Gastrocnemius medialis (tissue), 4 donors: ENCODE data around the gene ASMTL.

Source experiments
- POLR2A ChIP-seq, 2 donors: fragments of 450-650 bp; IDR thresholded peaks; one replicate each; pipeline ENCODE4 v1.6.1; 2017; ENCODE audit warnings: antibody characterized with exemption in 2 of 2, mild to moderate bottlenecking in 2 of 2, moderate library complexity in 2 of 2
- TF ChIP-seq, protein P1 (sequence below), 5 experiments: fragments of 450-650 bp in 3 of 5; fragments of 200-600 bp in 2 of 5; sonication (generic) in 2 of 5; IDR thresholded peaks in 4 of 5; conservative IDR thresholded peaks in 1 of 5; 1 replicate in 4 of 5; 2 replicates in 1 of 5; pipeline ENCODE4 v1.5.1; 2016 to 2019; ENCODE audit warnings: antibody characterized with exemption in 5 of 5, mild to moderate bottlenecking in 3 of 5, moderate library complexity in 3 of 5

GRCh38 chrX:1464041-1464970 is 11.6 kb upstream of the ASMTL start:
- TF ChIP-seq, protein P1, sequence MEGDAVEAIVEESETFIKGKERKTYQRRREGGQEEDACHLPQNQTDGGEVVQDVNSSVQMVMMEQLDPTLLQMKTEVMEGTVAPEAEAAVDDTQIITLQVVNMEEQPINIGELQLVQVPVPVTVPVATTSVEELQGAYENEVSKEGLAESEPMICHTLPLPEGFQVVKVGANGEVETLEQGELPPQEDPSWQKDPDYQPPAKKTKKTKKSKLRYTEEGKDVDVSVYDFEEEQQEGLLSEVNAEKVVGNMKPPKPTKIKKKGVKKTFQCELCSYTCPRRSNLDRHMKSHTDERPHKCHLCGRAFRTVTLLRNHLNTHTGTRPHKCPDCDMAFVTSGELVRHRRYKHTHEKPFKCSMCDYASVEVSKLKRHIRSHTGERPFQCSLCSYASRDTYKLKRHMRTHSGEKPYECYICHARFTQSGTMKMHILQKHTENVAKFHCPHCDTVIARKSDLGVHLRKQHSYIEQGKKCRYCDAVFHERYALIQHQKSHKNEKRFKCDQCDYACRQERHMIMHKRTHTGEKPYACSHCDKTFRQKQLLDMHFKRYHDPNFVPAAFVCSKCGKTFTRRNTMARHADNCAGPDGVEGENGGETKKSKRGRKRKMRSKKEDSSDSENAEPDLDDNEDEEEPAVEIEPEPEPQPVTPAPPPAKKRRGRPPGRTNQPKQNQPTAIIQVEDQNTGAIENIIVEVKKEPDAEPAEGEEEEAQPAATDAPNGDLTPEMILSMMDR (IDR thresholded peaks at IDR 0.05 in 4 of 5, conservative IDR thresholded peaks at IDR 0.05 in 1 of 5) = no peak
- no peak for TF ChIP-seq POLR2A (IDR thresholded peaks at IDR 0.05)
